HG02610 (cell line): Measurements from ENCODE around the gene VANGL1.
A peak's percentile ranks its signal among the peaks of the same experiment; 100 is the strongest.

Source experiments
- ATAC-seq: cut with Tn5 transposase; IDR thresholded peaks from one replicate; pipeline ENCODE4 v1.9.1; 2021; ENCODE audit warnings: mild to moderate bottlenecking, moderate library complexity; ENCODE audit not compliant: unreplicated experiment

The VANGL1 gene

DNA sequence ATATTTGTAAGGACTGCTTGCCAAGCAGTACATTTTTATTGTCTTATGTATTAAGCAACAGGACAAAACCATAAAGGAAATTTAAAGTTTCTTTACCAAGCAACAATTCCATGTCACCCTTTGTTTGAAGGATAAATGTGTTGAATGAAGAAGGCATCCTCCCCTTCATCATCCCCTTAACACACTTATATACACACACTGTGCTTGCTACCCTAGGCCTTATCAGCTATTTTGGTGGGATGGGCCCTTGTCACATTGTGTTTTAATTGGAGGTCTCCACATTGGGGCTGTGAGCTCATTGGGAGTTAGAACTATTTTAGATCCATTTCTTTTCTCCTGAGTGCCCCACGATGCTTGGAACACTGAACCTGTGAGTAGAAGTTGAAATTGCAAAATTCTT, 1.9 kb downstream of the VANGL1 start:
- ATAC-seq: no peak

DNA sequence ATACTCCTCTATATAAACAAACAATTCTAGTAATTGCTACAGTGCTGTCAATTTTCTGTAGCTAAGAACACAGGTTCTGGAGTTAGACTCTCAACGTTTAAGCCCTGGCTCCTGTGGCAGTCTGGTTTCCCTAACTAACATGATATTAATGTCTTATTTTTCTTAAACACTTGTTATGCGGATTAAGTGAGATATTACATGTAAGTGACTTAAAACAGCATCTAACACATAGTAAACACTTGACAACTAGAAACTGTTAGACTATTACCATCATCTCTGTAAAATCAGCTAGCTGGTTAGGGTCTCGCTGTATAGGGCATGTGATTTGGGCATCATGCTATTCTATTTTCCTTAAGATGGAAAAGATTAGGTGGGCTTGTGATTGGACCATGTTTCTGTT, 2.3 kb downstream of the VANGL1 start:
- ATAC-seq: no peak

DNA sequence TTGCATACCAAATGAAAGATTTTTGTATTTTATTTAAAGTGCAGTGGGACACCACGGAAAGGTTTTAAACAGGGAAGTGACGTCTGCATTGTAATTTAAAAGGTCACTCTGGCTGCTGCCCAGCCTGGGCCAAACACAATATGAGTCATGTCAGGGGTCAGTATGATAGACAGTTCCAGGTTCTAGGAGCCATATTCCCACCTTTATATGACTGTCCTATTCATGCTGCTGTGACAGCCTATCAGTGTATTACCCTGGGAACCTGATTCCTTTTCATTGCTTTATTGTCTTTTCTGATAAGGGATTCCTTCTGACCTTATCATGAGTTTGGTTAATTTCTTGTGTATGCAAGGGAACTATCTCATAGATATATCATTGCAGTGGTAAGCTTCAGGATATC, 5.3 kb downstream of the VANGL1 start:
- no peak for ATAC-seq

DNA sequence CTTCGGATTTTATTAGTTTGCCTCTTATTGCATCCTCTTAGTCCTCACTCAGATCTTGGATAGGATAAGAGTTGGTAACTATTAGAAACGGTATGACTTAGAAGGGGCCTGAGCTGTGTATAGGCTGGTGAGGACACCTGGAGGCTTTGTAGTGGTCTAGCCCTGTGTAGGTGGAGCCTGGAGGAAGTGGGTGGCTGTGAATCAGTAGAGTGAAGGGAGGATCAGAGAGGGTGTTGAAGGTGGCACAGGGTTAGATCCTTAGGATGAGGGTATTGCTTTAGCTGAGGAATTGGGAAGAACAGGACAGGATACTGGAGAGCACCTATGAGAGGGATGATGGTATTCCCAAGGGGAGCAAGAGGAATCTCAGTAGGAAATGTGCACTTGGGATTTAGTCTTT, 5.7 kb downstream of the VANGL1 start:
- ATAC-seq: no peak

DNA sequence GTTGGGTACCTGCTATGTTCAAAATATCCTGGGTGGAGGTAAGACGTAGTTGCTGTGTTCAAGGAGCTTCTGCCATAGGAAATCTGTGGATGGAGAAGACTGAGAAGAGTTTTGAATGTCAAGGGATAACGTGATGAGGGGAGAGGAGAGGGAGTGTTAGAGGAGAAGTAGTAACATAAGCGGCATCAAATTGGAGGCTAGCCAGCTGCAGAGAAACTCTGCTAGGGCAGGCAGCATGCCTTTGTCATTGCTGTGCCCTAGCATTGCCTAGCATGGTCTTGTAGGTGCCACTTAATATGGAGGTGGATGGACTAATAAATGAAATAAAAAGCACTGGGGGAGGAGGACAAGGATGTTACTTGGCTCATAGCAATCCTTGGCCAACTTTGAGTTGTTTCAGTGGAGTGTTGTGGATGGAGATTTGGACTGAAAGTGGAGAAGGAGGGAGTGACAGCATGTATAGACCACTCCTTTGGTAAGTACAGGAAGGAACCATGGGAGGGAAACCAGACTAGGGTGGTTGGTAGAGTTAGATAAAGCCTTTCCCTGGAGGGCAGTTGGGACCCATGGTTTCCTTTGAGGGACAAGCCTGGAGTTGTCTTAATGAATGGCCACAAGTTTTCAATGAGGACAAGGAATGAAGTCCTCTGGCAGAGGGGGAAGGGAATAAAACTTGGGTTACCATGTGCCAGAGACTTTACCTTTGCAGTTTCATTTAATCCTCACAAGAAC, 6.3 kb downstream of the VANGL1 start:
- ATAC-seq: no peak

DNA sequence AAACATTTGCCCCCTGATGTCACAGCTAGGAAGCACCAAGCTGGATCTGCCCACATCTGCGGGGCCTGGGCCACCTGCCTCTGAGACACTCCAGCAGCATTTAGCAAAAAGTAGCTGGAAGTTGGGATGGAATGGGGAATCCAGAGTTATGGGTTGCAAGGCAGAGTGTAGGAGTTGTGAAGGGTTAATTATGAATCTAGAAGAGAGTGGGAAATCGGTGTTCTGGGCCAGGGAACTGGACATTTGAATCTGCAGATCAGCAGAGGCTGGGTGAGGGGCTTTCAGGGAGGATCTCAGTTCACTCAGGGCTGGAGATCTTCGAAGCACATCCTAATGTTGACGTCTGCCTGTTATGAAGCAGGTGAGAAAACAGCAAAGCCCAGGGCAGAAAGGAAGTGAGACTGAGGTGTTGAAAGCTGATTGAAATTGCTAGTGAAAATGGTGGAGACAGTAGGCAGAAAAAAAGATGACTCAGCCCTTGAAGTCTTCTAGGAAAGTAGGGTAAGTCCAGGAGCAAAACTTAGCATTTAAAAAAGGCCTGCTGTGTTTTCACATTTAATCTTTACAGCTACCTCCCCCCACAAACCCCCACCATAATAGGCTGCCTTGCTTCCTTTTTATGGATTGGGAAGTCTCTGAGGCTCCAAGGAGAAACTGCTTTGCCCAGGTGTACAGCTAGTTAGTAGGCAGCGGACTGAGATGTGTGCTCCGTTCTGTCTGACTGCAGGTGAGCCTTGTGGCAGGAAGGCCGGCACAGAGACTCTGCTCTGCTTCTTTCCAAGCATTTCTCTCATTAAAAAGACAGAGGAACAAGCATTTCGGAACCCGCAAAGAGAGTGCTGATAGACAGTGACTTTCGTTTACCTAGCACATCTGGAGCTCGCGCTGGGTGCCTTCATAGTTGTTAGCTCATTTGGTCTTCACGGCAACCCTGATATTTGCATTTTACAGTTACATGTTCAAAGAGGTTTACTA, 7.2 kb downstream of the VANGL1 start:
- peak; percentile 88 for ATAC-seq

DNA sequence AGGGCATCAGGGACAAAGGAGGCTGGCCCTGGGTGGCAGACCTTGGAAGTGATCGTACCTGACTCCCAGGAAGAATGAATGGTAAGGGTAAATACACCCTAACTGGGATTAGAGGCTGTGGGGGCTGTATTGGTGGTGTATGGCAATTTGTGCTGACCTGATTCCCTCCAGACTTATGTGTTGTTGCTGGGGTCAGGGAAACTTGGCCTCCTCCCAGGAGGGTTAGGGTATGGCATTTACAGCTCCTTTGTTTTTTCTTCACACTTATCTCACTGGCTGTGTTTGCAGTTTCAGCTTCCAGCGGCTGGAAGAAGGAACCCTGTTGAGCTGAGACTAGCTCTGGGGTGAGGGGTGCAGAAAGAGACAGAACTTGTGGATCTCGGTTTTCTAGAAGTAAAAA, 8.2 kb downstream of the VANGL1 start:
- no peak for ATAC-seq

DNA sequence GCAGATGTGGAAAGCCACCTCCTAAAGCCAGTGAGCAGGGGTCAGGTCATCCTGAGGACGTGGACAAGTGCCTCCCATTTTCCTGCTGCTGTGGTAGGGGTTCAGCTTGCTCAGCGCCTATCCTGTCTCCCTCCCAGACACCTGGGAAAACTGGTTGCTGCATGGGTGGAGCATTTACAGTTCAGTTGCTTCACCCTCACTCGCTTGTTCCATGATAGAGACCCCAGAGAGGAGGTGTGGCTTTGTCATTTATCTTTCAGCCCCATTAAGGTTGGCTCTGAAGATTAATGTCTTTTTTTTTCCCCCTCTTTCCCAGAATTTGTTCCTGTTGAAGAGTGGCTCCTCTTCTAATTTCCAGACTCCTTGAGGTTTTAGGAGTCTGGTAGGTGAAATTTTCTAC, 9.2 kb downstream of the VANGL1 start:
- ATAC-seq: no peak

DNA sequence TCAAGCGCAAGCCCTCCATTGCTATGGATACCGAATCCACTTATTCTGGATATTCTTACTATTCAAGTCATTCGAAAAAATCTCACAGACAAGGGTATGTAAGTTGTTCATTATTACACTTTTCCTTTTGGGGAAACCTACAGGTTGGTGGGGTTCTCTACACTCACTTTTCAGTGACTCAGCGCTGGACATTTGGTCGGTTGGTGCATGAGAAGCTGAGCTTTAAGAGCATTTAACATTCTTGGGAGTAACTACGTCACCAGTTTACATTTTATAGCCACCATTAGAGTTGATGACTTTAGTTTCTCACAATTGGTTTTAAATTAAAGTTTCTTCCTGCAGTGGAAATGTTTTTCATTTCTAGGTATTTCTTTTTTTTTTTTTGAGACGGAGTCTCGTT, 9.6 kb downstream of the VANGL1 start:
- ATAC-seq: no peak

DNA sequence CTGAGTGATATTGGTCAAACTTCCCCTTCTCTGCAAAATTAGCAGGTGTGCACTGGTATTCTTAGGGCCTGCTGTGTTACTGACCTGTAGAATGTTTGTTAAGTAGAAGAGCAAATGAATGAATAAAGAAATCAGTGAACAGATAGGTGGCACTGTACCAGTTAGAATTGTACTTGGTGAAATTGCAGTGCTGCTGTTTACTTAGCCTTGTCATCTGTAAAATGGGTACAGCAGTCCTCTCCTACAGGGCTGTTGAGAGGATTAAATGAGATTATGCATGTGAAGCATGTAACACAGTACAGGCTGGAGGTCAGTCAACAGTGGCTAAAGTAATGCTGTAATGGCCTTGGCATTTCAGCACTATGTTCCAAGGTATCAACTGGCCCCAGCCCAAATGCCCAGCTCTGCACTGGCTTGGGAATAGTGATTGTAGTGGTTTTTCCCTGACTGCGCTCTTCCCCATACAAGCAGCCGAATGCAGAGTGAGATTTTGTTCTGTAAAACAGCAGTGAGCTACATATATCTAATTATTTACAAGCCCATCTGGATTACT, 10.5 kb downstream of the VANGL1 start:
- no peak for ATAC-seq

DNA sequence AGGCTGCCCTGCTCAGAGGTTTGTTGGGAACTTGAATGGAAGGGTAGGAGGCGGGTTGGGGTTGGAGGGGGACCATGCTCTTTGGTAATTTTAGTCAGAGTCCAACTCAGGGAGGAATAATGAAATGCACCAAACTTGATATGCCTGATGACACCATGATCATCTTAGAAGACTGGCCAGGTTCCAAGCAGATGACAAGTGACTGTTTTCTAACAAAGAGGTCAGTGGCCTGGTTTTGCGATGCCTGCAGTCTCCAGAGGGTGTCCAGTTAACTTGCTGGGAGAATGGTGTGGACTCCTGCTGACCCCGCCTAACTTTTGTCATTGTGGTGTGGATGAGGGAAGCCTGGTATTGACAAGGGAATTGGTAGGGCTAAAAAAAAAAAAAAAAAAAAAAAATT, 12.4 kb downstream of the VANGL1 start:
- ATAC-seq: no peak

DNA sequence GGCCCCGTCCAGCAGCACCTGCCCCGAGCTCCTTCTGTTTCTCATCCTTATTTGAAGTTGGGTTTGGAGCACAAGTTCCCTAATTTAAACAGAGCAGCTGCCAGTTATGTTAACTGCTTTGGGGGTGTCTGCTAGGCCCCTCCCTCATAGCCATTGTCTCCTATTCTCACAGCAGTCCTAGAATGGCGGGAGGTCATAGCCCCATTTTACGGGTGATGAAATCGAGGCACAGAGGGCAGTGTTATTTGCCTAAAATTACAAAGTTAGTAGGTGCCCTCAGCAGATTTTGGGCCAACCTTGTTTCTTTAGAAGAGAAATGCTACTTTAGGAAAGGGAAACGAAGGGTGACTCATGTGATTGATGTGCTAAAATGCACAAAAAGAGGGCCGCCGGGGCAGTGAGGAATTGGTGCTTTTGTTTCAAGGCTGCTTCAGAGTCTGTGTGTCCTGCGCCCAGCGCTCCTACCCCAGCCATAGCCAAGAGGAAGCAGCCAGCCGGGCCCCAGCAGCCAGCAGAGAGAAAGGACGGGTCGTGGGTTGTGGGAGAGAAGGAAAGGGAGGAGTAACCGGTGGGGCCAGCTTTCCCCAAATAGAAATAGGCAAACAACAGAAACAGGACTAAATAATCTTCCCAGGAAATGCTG, 13.0 kb downstream of the VANGL1 start:
- peak; percentile 32 for ATAC-seq

DNA sequence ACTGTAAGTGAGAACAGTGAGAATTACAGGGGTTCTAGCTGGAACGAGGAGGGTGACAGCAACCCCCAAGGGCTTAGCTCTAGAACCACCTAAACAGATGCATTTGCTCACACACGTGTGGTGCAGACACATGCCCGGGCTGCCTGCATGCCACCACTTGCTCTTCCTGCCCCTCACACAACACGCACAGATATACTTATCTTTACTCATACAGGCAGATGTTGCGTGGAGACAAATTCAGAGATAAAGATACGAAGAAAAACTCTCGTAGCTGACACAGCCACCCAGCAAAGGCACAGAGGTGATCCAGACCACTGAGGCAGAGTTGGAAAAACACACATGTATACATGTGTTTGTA, 13.5 kb downstream of the VANGL1 start:
- peak; percentile 69 for ATAC-seq

DNA sequence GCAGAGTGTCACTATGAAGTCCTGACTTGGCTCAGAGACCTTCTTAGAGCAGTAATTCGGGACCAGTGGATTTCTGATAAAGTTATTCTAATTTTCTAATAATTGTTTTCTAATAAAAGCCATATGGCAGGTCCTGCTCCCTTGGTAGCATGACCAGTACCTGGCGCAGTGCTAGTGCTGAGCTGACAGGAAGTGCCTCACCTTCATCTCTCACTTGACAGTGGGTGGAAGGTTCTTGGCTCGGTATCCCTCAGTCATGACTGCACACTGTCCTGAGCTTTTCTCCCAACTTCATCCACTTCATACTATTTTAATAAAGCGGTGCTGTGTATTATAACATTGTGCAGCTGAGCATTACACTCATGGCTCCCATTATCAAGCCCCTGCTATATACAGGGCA, 14.1 kb downstream of the VANGL1 start:
- ATAC-seq: no peak

DNA sequence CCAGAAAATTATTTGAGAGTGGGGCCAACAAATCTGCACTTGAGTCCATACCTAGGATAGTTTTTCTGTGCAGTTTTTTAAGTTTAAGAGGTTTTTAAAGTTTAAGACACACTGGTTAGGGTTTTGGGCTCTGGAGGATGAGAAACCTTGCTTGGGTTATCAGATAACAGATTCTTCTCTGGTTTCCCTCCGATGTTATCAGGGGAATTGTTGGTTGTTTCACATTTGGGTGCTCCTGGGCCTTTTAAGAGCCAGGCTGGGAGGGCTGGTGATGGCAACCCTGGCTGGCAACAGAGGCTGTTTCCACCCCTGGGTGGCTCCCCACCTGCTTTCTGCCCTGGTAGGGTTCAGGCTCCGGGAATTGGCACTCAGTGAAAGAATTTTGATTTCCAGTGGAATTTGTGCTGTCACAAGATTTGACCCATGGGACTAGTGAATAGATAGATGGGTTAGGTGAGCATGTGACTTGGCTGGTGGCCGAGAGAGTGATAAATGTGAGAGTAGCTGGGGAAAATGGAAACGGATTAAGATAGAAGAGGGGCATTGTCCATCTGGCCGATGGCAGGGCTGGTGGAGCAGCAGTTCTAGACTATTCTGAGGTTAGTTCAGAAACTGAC, 14.8 kb downstream of the VANGL1 start:
- no peak for ATAC-seq

DNA sequence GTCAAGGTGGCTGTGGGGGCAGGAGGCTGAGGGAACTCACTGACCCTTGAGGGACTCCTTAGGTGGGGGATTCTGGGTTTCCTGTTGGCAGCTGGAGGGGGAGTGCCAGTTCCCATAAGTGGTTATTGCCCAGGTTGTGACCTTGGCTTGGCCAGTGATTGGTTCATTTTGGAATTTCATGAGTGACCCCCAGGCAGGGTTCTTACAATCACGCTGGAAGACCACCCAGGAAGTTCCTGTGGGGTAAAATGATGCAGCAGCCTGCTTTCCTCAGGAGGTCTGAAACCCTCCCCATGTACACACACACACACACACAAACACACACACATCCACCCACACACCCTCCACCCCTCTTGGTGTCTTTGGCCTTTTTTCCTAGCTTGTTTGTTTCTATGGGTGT, 16.9 kb downstream of the VANGL1 start:
- ATAC-seq: no peak

DNA sequence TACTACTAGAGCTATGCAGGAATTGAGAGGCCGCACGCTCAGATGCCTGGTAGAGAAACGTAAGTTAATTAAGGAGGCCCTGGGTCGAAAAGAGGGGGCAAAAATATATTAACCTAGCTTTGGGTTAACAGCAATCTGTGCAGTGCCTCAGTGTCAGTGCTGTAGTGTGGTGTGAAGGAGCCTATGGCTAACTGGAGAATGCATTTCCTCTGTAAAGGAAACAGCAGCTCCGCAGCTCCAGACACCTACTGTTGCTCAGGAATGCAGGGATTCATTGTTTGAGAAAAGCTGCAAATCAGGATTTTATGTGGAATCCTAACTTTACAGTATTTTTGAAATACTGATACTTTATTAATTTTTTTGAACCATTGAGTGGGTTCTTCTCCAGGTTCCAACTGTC, 18.4 kb downstream of the VANGL1 start:
- no peak for ATAC-seq

DNA sequence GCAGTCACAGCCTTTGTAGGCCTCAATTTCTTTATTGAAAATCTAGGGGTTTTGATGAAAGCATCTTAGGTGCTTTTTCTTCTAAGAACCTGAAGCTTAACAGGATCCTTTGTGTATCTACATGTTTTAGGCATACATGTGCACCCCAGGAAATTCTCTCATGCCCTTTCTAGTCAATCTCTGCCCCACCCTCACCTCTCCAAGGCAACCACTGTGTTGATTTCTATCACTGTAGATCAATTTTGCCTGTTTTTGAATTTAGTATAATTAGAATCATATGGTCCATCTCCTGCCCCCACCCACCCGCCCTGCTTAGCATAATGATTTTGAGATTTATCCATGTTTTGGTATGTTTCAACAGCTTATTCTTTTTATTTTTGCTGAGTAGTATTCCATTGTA, 19.4 kb downstream of the VANGL1 start:
- ATAC-seq: no peak

DNA sequence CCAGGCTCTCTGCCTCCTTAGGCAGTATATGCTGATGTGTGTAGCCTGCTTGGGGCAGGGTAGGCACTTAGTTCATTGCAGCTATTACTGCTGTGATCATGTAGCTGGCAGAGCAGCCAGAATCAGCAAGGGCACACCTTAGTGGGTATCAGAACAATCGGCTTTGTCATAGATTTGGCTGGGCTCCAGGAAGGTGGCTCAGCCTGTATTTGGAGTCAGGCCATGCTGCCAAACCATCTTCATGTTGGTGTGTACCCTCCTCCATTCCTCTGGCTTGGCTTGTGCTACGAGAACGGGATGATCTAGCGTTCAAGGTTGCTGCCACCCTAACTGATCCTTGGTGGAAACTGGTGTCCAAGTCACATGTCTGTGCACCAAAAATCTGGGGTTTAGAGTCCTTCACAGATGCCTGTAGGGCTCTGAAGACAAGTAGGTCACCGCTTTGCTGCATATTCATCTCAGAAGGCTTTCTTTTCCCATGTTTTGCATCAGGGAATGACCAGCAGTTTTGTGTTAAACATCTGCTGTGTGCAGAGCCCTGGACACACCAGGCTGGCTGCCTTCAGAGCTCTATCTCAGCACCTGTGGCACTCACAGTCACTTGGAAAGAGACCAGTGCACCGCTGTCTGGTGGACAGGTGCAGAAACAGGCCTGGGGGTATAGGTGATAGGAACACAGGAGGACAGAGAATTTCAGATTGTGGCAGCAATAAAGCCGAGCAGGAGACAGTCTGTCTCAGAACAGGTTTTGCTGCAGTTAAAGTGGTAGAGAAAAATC, 23.7 kb downstream of the VANGL1 start:
- ATAC-seq: no peak

DNA sequence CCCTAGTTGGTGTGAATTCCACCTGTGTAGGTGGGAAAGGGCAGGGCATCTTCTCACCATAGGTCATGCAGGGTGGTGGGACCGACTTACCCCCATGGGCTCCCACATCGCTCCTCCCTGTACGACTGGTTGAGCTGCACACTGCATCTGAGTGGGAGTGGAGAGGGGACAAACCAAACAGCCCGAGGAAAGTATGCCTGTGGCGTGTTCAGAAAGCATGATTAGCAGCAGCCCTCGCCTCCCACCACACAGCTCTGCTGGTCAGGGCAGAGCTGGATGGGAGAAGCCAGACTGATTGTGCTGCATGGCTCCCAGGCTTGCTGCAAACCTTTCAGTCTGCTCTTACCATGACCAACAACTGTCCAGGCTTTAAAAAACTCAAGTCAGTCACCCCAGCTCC, 24.4 kb downstream of the VANGL1 start:
- ATAC-seq: no peak
